ENCODE data around the gene ATP5F1A.
"Not testable (repeated sequence)": the region's sequence is repeated elsewhere in the genome, so short reads cannot be mapped to it uniquely, and the experiment has no call there.

- TF ChIP-seq, protein P1, sequence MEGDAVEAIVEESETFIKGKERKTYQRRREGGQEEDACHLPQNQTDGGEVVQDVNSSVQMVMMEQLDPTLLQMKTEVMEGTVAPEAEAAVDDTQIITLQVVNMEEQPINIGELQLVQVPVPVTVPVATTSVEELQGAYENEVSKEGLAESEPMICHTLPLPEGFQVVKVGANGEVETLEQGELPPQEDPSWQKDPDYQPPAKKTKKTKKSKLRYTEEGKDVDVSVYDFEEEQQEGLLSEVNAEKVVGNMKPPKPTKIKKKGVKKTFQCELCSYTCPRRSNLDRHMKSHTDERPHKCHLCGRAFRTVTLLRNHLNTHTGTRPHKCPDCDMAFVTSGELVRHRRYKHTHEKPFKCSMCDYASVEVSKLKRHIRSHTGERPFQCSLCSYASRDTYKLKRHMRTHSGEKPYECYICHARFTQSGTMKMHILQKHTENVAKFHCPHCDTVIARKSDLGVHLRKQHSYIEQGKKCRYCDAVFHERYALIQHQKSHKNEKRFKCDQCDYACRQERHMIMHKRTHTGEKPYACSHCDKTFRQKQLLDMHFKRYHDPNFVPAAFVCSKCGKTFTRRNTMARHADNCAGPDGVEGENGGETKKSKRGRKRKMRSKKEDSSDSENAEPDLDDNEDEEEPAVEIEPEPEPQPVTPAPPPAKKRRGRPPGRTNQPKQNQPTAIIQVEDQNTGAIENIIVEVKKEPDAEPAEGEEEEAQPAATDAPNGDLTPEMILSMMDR (IDR thresholded peaks at IDR 0.05): not testable (repeated sequence)
- TF ChIP-seq POLR2AphosphoS5, TCF7L2 (IDR thresholded peaks at IDR 0.05; ENCODE audit: low read depth, low read length): not testable (repeated sequence)
Measured at GRCh38 chr18:46088501-46088900, 9.6 kb downstream of the ATP5F1A start.

All from Panc1 (cell line).